ENCODE results near the gene TP53TG3F. TPM values are rescaled to one million over a fixed set of nuclear protein-coding genes. Genes with fewer than 3 reads are reported as not detected.
"Not testable (repeated sequence)": the region's sequence is repeated elsewhere in the genome, so short reads cannot be mapped to it uniquely, and the experiment has no call there.

Gene TP53TG3F
- total RNA-seq, result not detected
- not detected for total RNA-seq (2013)

DNA sequence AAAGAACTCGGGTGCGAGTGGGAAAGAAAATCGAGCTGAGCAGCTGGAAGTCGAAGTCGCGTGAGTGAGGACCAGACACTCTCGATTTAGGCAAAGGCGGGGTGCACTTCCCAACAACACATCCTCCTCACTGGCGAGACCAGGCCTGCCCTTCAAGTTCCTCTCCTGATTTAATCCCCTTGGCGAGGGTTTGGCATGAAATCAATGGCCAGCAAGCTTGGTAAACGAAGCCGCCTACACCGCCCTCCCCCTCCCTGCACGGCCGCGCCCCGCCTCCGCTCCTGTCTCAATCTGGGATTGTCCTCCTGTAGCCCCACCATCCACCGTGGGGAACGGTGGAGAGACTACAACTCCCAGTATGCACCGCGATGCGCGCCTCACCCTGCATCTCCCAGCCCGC lies at the start of gene TP53TG3F:
Gene TP53TG3F, plus strand, starts transcription at position 301 of the 400 bp plus-strand sequence. Its CDS starts 68 bp downstream, at position 369.
- H3K36me3 ChIP-seq (ENCODE audit: control insufficient read depth, insufficient read depth, low read length); H3K36me3 Mint-ChIP-seq; H3K4me3 Mint-ChIP-seq; ATAC-seq; H3K27me3 Mint-ChIP-seq (ENCODE audit: low read depth in 2 of 2); H3K27me3 ChIP-seq (ENCODE audit: control insufficient read depth, insufficient read depth, low read length); H3K9me3 ChIP-seq (ENCODE audit: control insufficient read depth, insufficient read depth, low read length); DNase-seq; H3K27ac Mint-ChIP-seq; intact Hi-C loops (cut with micrococcal nuclease); H3K27ac ChIP-seq (ENCODE audit: low read length); H3K4me1 Mint-ChIP-seq; H3K4me3 ChIP-seq (ENCODE audit: low read length); H3K9me3 Mint-ChIP-seq; H3K4me1 ChIP-seq (ENCODE audit: control insufficient read depth, insufficient read depth, low read length): not testable (repeated sequence)
- WGBS (ENCODE audit: insufficient coverage), result no CpG with 5 or more reads among the region's 25 CpGs

GRCh38 chr16:33491611-33492010 lies 32.2 kb downstream of the TP53TG3F start:
- H3K27me3 ChIP-seq (ENCODE audit: control insufficient read depth, insufficient read depth, low read length); DNase-seq; H3K27me3 Mint-ChIP-seq (ENCODE audit: low read depth in 2 of 2); H3K27ac Mint-ChIP-seq; H3K9me3 ChIP-seq (ENCODE audit: control insufficient read depth, insufficient read depth, low read length); H3K4me1 Mint-ChIP-seq; H3K9me3 Mint-ChIP-seq; H3K36me3 ChIP-seq (ENCODE audit: control insufficient read depth, insufficient read depth, low read length); H3K36me3 Mint-ChIP-seq; H3K4me3 ChIP-seq (ENCODE audit: low read length); H3K4me1 ChIP-seq (ENCODE audit: control insufficient read depth, insufficient read depth, low read length); intact Hi-C loops (cut with micrococcal nuclease); H3K27ac ChIP-seq (ENCODE audit: low read length); H3K4me3 Mint-ChIP-seq; ATAC-seq: not testable (repeated sequence)
- WGBS (ENCODE audit: insufficient coverage), result no CpG with 5 or more reads among the region's 2 CpGs

DNA sequence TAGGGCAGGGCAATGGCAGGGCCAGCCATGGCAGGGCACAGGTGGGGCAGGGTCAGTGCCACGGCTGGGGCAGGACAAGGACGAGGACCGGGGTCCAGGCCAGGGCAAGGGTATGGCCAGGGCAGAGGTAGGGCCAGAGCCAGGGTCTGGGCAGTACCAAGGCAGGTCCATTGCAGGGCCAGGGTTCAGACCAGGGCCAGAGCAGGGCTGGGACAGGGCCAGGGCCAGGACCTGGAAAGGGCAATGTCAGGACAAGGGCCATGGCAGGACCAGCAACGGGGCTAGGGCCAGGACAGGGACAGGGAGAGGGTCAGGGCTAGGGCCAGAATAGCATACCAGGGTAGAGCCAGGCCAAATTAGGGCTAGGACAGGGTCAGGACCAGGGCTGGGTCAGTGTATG lies 47.8 kb downstream of the TP53TG3F start:
- H3K27me3 Mint-ChIP-seq (ENCODE audit: low read depth in 2 of 2); DNase-seq; H3K4me1 Mint-ChIP-seq; H3K4me1 ChIP-seq (ENCODE audit: control insufficient read depth, insufficient read depth, low read length); H3K36me3 Mint-ChIP-seq; H3K9me3 ChIP-seq (ENCODE audit: control insufficient read depth, insufficient read depth, low read length); H3K4me3 ChIP-seq (ENCODE audit: low read length); intact Hi-C loops (cut with micrococcal nuclease); H3K9me3 Mint-ChIP-seq; H3K36me3 ChIP-seq (ENCODE audit: control insufficient read depth, insufficient read depth, low read length); H3K27ac Mint-ChIP-seq; H3K4me3 Mint-ChIP-seq; ATAC-seq; H3K27me3 ChIP-seq (ENCODE audit: control insufficient read depth, insufficient read depth, low read length); H3K27ac ChIP-seq (ENCODE audit: low read length): not testable (repeated sequence)
- WGBS (ENCODE audit: insufficient coverage), result no CpG with 5 or more reads among the region's 4 CpGs

- WGBS (ENCODE audit: insufficient coverage), result 83% methylated on average over 1 of the region's 4 CpGs
- H3K27ac ChIP-seq (ENCODE audit: low read length); H3K27me3 ChIP-seq (ENCODE audit: control insufficient read depth, insufficient read depth, low read length); H3K4me1 ChIP-seq (ENCODE audit: control insufficient read depth, insufficient read depth, low read length); DNase-seq; H3K9me3 Mint-ChIP-seq; H3K4me1 Mint-ChIP-seq; H3K4me3 Mint-ChIP-seq; ATAC-seq; H3K36me3 Mint-ChIP-seq; H3K4me3 ChIP-seq (ENCODE audit: low read length); H3K27ac Mint-ChIP-seq; H3K27me3 Mint-ChIP-seq (ENCODE audit: low read depth in 2 of 2); H3K36me3 ChIP-seq (ENCODE audit: control insufficient read depth, insufficient read depth, low read length); intact Hi-C loops (cut with micrococcal nuclease); H3K9me3 ChIP-seq (ENCODE audit: control insufficient read depth, insufficient read depth, low read length): not testable (repeated sequence)
These were observed 49.7 kb downstream of the TP53TG3F start for GRCh38 chr16:33509070-33509469.

DNA sequence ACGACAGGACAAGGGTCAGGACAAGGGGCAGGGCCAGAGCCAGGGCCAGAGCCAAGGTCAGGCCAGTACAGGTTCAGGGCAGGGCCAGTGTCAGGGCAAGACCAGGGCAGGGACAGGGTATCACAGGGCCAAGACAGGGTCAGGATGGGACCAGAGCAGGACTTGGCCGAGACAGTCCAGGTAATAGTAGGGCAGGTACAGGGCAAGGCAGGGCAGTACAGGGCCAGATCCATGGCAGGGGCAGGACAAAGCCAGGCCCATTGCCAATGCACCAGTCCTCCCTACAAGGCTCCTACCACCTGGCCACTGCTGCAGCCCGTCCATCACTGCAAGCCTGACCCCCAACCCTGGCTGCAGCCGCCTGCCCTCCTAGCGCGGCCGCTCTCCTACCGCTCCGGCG lies 50.5 kb downstream of the TP53TG3F start:
- H3K27me3 ChIP-seq (ENCODE audit: control insufficient read depth, insufficient read depth, low read length); H3K4me3 Mint-ChIP-seq; H3K36me3 Mint-ChIP-seq; H3K27ac ChIP-seq (ENCODE audit: low read length); ATAC-seq; intact Hi-C loops (cut with micrococcal nuclease); DNase-seq; H3K36me3 ChIP-seq (ENCODE audit: control insufficient read depth, insufficient read depth, low read length); H3K9me3 ChIP-seq (ENCODE audit: control insufficient read depth, insufficient read depth, low read length); H3K27me3 Mint-ChIP-seq (ENCODE audit: low read depth in 2 of 2); H3K4me1 ChIP-seq (ENCODE audit: control insufficient read depth, insufficient read depth, low read length); H3K9me3 Mint-ChIP-seq; H3K27ac Mint-ChIP-seq; H3K4me1 Mint-ChIP-seq; H3K4me3 ChIP-seq (ENCODE audit: low read length): not testable (repeated sequence)
- WGBS (ENCODE audit: insufficient coverage), result 90% methylated on average over 2 of the region's 10 CpGs

Other genes with a start within 250 kb of the TP53TG3F start
- gene TP53TG3E, start 155.3 kb upstream of the TP53TG3F start, total RNA-seq, result not detected
- gene TP53TG3B, start 98.8 kb upstream of the TP53TG3F start, total RNA-seq, result not detected